SK-N-SH (cell line): Measurements from ENCODE around the gene JAML. TPM values are rescaled to one million over a fixed set of nuclear protein-coding genes. Genes with fewer than 3 reads are reported as not detected.

ENCODE experiments used
- CTCF ChIA-PET: fragments of 300-600, 350-600 bp; formaldehyde crosslinking; extraction: SDS; loops from one replicate; lab custom pipeline; 2021; lab: Yijun Ruan, JAX
- POLR2A ChIA-PET: fragments of 350-600 bp; sonication (Branson Sonifier 250); formaldehyde crosslinking; extraction: SDS; loops from one replicate; lab custom pipeline; 2020; ENCODE audit warnings: antibody characterized with exemption, inconsistent platforms; lab: Yijun Ruan, JAX
- DNase-seq: peaks from one replicate; pipeline ENCODE4 v3.0.0; 2012
- H2AFZ ChIP-seq: fragments of 200-600 bp; sonication (generic); 2 replicates; pipeline ENCODE4 v1.8.1; 2016; ENCODE audit warnings: antibody characterized with exemption, mild to moderate bottlenecking, low read depth
- H3F3A ChIP-seq: fragments of 200-600 bp; sonication (generic); replicated peaks from 2 replicates; pipeline ENCODE3; 2016; ENCODE audit warnings: antibody characterized with exemption, mild to moderate bottlenecking; ENCODE audit not compliant: insufficient read depth
- H3K27ac ChIP-seq, 2 experiments: fragments of 200-500 bp in 1 of 2; fragments of 200-600 bp in 1 of 2; sonication (Bioruptor generic) in 1 of 2; sonication (generic), shearing (Covaris generic) in 1 of 2; 2 replicates each; pipeline versions ENCODE4 v1.5.1 to v1.6.1; 2014 to 2016; ENCODE audit warnings: low read depth in 2 of 2, inconsistent platforms in 1 of 2, low read length in 1 of 2, mild to moderate bottlenecking in 1 of 2, mixed read lengths in 1 of 2
- H3K27me3 ChIP-seq: fragments of 200-600 bp; sonication (generic), shearing (Covaris generic); 2 replicates; pipeline ENCODE4 v1.6.1; 2016; ENCODE audit warnings: mixed run types; ENCODE audit not compliant: insufficient read depth
- H3K36me3 ChIP-seq, 2 experiments: fragments of 200-500 bp in 1 of 2; fragments of 200-600 bp in 1 of 2; sonication (Bioruptor generic) in 1 of 2; sonication (generic) in 1 of 2; replicated peaks in 1 of 2; 2 replicates each; pipeline versions ENCODE3 to v1.5.1; 2014 to 2016; ENCODE audit warnings: low read length in 1 of 2, mild to moderate bottlenecking in 1 of 2; ENCODE audit not compliant: insufficient read depth in 2 of 2, control insufficient read depth in 1 of 2
- H3K4me1 ChIP-seq, 2 experiments: fragments of 200-500 bp in 1 of 2; fragments of 200-600 bp in 1 of 2; sonication (Bioruptor generic) in 1 of 2; sonication (generic), shearing (Covaris generic) in 1 of 2; 2 replicates each; pipeline versions ENCODE4 v1.5.1 to v1.6.1; 2014 to 2016; ENCODE audit warnings: low read depth in 1 of 2, low read length in 1 of 2, mixed run types in 1 of 2; ENCODE audit not compliant: insufficient read depth in 2 of 2, control insufficient read depth in 1 of 2
- H3K4me2 ChIP-seq: fragments of 200-600 bp; sonication (generic), shearing (Covaris generic); 2 replicates; pipeline ENCODE4 v1.6.1; 2017; ENCODE audit warnings: mixed run types
- H3K4me3 ChIP-seq, 2 experiments: fragments of 200-500 bp in 1 of 2; fragments of 200-600 bp in 1 of 2; sonication (Bioruptor generic) in 1 of 2; sonication (generic), shearing (Covaris generic) in 1 of 2; 2 replicates each; pipeline versions ENCODE4 v1.5.1 to v1.8.1; 2014 to 2016; ENCODE audit warnings: low read depth in 2 of 2, inconsistent platforms in 1 of 2, low read length in 1 of 2, mild to moderate bottlenecking in 1 of 2, mixed read lengths in 1 of 2, moderate library complexity in 1 of 2
- H3K79me2 ChIP-seq: fragments of 200-600 bp; sonication (generic); 2 replicates; pipeline ENCODE4 v1.8.1; 2017; ENCODE audit warnings: mild to moderate bottlenecking; ENCODE audit not compliant: insufficient read depth
- H3K9ac ChIP-seq: fragments of 200-600 bp; sonication (generic); 2 replicates; pipeline ENCODE4 v1.6.1; 2017; ENCODE audit warnings: mixed run types
- H3K9me2 ChIP-seq: fragments of 200-600 bp; sonication (generic); 2 replicates; pipeline ENCODE4 v1.6.1; 2017; ENCODE audit warnings: mixed run types
- H3K9me3 ChIP-seq: fragments of 200-600 bp; sonication (generic); 2 replicates; pipeline ENCODE4 v1.6.1; 2017; ENCODE audit warnings: mixed run types, mild to moderate bottlenecking, moderate library complexity
- H4K20me1 ChIP-seq: fragments of 200-600 bp; sonication (generic); 2 replicates; pipeline ENCODE4 v1.6.1; 2017; ENCODE audit warnings: mild to moderate bottlenecking, mixed run types; ENCODE audit not compliant: insufficient read depth
- CHD2 ChIP-seq: fragments of 150-350 bp; IDR thresholded peaks from 2 replicates; pipeline ENCODE4 v1.6.1; 2018; ENCODE audit warnings: low read length; ENCODE audit not compliant: partially characterized antibody
- EP300 ChIP-seq, 2 experiments: IDR thresholded peaks; 2 replicates each; pipeline versions ENCODE4 v1.4.0 to v1.6.1; 2012; ENCODE audit warnings: borderline replicate concordance in 1 of 2, low read depth in 1 of 2, low read length in 1 of 2
- FOSL2 ChIP-seq: IDR thresholded peaks from 2 replicates; pipeline ENCODE4 v1.4.0; 2012; ENCODE audit warnings: low read depth, mild to moderate bottlenecking, moderate library complexity, borderline replicate concordance
- FOXJ3 ChIP-seq: sonication (generic); formaldehyde crosslinking; IDR thresholded peaks from 2 replicates; pipeline ENCODE4 v1.5.1; 2020; ENCODE audit warnings: mild to moderate bottlenecking, missing genetic modification reagents
- FOXM1 ChIP-seq: IDR thresholded peaks from 2 replicates; pipeline ENCODE4 v1.4.0; 2012; ENCODE audit warnings: low read depth, mild to moderate bottlenecking
- GABPA ChIP-seq: IDR thresholded peaks from 2 replicates; pipeline ENCODE4 v1.4.0; 2012; ENCODE audit warnings: low read depth, mild to moderate bottlenecking
- IRF3 ChIP-seq: fragments of 150-350 bp; IDR thresholded peaks from 2 replicates; pipeline ENCODE4 v1.6.1; 2016; ENCODE audit warnings: mild to moderate bottlenecking, low read depth, low read length
- MAX ChIP-seq: IDR thresholded peaks from 2 replicates; pipeline ENCODE4 v1.4.0; 2012; ENCODE audit warnings: low read depth
- MEF2A ChIP-seq: IDR thresholded peaks from 2 replicates; pipeline ENCODE4 v1.4.0; 2012; ENCODE audit warnings: low read depth, borderline replicate concordance
- MXI1 ChIP-seq: IDR thresholded peaks from 2 replicates; pipeline ENCODE4 v1.6.1; 2012; ENCODE audit warnings: mild to moderate bottlenecking, low read depth, low read length, improper control_type of control experiment
- RAD21 ChIP-seq: IDR thresholded peaks from 2 replicates; pipeline ENCODE4 v1.6.1; 2012; ENCODE audit warnings: mild to moderate bottlenecking, low read length
- RCOR1 ChIP-seq: fragments of 150-350 bp; IDR thresholded peaks from 2 replicates; pipeline ENCODE4 v1.6.1; 2017; ENCODE audit warnings: antibody characterized with exemption, low read length
- RFX5 ChIP-seq: IDR thresholded peaks from 2 replicates; pipeline ENCODE4 v1.6.1; 2012; ENCODE audit warnings: mild to moderate bottlenecking, improper control_type of control experiment, low read length
- RXRA ChIP-seq: IDR thresholded peaks from 2 replicates; pipeline ENCODE4 v1.4.0; 2012; ENCODE audit warnings: low read depth, mild to moderate bottlenecking, borderline replicate concordance
- SMC3 ChIP-seq: IDR thresholded peaks from 2 replicates; pipeline ENCODE4 v1.6.1; 2012; ENCODE audit warnings: low read depth, low read length, improper control_type of control experiment
- TCF12 ChIP-seq: IDR thresholded peaks from 2 replicates; pipeline ENCODE4 v1.4.0; 2012
- USF1 ChIP-seq: IDR thresholded peaks from 2 replicates; pipeline ENCODE4 v1.4.0; 2012; ENCODE audit warnings: low read depth, borderline replicate concordance
- YY1 ChIP-seq: IDR thresholded peaks from 2 replicates; pipeline ENCODE4 v1.4.0; 2012; ENCODE audit warnings: low read depth, mild to moderate bottlenecking
- WGBS: methylation state at CpG from one replicate; pipeline ENCODE4 v1.1.6; 2017; ENCODE audit warnings: low lambda C conversion rate; 5-methylcytosine and 5-hydroxymethylcytosine counted together
- polyA plus RNA-seq, 3 experiments: library from polyadenylated mRNA; depleted of rRNA; stranded (reverse); fragments of >200 nt; gene quantifications; 2 replicates each; pipeline ENCODE4 v1.2.3, GENCODE V29; 2012
- TF ChIP-seq, protein P1 (sequence below): fragments of 200-600 bp; sonication (generic); IDR thresholded peaks from 2 replicates; pipeline ENCODE4 v1.6.1; 2017; ENCODE audit warnings: antibody characterized with exemption, mild to moderate bottlenecking, moderate library complexity

Gene JAML
- polyA plus RNA-seq, 1 of the 3 experiments (the other 2 are of a cell fraction) = not detected

- Histone ChIP-seq H3K4me3 (no peak overlapping the region), H3K4me1 (peaks cover 0 to 14% of the 10 kb centered on the region in 2 experiments; a peak in 1 of 4 replicates), H3K9me3 (no peaks in the 10 kb centered on the region), H3K9ac (no peak overlapping the region), H3K27me3 (peaks cover 23% of the 10 kb centered on the region), H3K4me2 (0 out of 2 replicates have a peak overlapping the region, but pooled peaks have one; percentile 15), H3F3A (no peaks in the 10 kb centered on the region), H3K9me2 (no peaks in the 10 kb centered on the region), H4K20me1 (no peaks in the 10 kb centered on the region), H3K36me3 (no peaks in the 10 kb centered on the region), H3K79me2 (no peaks in the 10 kb centered on the region), H3K27ac (no peak overlapping the region), H2AFZ (no peak overlapping the region)
- CTCF ChIA-PET = interaction anchor here (0.8 to 4.0 kb wide), 9 partner anchors 9 to 179 kb away, joined by 3 to 48 read pairs (median 3); partner anchors contain the start of gene UBE4A
- peak; percentile 78 for DNase-seq
- 3% methylated on average over 5 of the region's 11 CpGs for WGBS
- TF ChIP-seq EP300 (IDR thresholded peaks at IDR 0.05; ENCODE audit: borderline replicate concordance in 1 of 2, low read depth in 1 of 2, low read length in 1 of 2) (0 out of 4 replicates have a peak, but pooled peaks of 1 of the 2 experiments have one; percentile 16), RXRA (no peak), MAX (no peak), RCOR1 (no peak), SMC3 (no peak), USF1 (no peak), CHD2 (peak; percentile 38), FOSL2 (no peak), YY1 (no peak), RAD21 (no peak), RFX5 (no peak), MXI1 (peak; percentile 92), FOXJ3 (CRISPR knock-in tag) (no peak)
- TF ChIP-seq, protein P1, sequence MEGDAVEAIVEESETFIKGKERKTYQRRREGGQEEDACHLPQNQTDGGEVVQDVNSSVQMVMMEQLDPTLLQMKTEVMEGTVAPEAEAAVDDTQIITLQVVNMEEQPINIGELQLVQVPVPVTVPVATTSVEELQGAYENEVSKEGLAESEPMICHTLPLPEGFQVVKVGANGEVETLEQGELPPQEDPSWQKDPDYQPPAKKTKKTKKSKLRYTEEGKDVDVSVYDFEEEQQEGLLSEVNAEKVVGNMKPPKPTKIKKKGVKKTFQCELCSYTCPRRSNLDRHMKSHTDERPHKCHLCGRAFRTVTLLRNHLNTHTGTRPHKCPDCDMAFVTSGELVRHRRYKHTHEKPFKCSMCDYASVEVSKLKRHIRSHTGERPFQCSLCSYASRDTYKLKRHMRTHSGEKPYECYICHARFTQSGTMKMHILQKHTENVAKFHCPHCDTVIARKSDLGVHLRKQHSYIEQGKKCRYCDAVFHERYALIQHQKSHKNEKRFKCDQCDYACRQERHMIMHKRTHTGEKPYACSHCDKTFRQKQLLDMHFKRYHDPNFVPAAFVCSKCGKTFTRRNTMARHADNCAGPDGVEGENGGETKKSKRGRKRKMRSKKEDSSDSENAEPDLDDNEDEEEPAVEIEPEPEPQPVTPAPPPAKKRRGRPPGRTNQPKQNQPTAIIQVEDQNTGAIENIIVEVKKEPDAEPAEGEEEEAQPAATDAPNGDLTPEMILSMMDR = no peak
- POLR2A ChIA-PET = interaction anchor here (0.6 kb wide), 1 partner anchor 334 kb away, joined by 3 read pairs; no protein-coding TSS in a partner anchor
Observed at GRCh38 chr11:118180300-118180703, 44.5 kb downstream of the JAML start.

- TF ChIP-seq FOXM1 (no peak), IRF3 (no peak), MEF2A (no peak), RXRA (no peak), YY1 (no peak), USF1 (no peak), TCF12 (no peak), GABPA (no peak)
- H3K27ac ChIP-seq = no peak overlapping the region
- H3F3A ChIP-seq = no peaks in the 10 kb centered on the region
- no peak overlapping the region for H3K4me2 ChIP-seq
- H3K79me2 ChIP-seq = no peaks in the 10 kb centered on the region
- no peaks in the 10 kb centered on the region for H3K9me3 ChIP-seq
- H2AFZ ChIP-seq = no peak overlapping the region
- no peak overlapping the region for H3K9ac ChIP-seq
- ChIA-PET CTCF (interaction anchor here (0.6 to 2.4 kb wide), 3 partner anchors 21 to 36 kb away, joined by 4 to 11 read pairs (median 5); no protein-coding TSS in a partner anchor), POLR2A (no interaction called here)
- no peak for DNase-seq
- H3K9me2 ChIP-seq = no peaks in the 10 kb centered on the region
- 73% methylated on average over 4 of the region's 4 CpGs for WGBS
- no peaks in the 10 kb centered on the region for H3K36me3 ChIP-seq
- H3K4me3 ChIP-seq = no peak overlapping the region
- no peaks in the 10 kb centered on the region for H4K20me1 ChIP-seq
- peaks cover 31% of the 10 kb centered on the region for H3K27me3 ChIP-seq
- H3K4me1 ChIP-seq = peaks cover 0 to 14% of the 10 kb centered on the region in 2 experiments; a peak in 1 of 4 replicates
Observed at GRCh38 chr11:118176778-118177134, 48.1 kb downstream of the JAML start.
